HG03103 (cell line): Measurements from ENCODE around the gene KEAP1.

Experiments
- ATAC-seq: cut with Tn5 transposase; IDR thresholded peaks from one replicate; pipeline ENCODE4 v1.9.1; 2021; ENCODE audit warnings: low read depth; ENCODE audit not compliant: unreplicated experiment

The KEAP1 gene

DNA sequence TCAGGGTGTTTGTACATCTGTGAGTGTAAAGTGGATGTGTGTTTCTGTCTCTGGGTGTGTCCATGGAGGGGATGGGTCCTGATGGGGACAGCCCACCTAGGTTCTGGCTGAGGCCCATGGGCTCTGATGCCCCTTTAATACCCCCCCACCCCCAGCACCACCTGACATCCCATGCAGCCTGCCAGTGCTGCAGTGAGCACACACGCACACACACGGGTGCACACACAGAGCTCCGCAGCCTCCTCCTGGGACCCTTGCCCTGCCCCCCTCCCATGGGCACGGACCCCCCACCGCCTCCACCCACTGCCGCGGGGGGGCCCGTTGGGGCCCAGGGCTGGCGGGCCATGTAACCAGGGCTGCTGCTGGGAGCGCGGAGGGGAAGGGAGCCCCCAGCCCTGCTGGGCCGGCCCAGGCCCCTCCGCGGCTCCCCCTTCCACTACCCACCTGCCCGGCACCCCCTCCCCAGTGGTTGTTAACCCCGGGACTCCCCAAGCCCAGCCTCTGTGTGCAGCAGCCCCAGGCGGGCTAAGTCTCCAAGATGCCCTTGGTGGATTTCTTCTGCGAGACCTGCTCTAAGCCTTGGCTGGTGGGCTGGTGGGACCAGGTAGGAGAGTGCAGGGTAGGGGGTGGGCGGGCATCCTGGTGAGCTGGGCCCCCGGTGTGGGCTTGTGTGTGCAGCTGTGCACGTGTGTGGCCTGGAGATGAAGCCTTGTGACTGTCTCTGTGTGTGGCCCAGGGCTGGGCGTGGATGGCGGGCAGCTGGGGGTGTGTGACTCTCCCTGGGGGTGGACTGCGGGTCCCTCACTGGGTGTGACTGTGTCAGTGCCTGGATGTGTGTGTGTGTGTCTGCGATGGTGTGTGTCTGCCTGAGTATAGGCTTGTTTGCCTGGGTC is 50.2 kb downstream of the KEAP1 start:
- ATAC-seq, result no peak

DNA sequence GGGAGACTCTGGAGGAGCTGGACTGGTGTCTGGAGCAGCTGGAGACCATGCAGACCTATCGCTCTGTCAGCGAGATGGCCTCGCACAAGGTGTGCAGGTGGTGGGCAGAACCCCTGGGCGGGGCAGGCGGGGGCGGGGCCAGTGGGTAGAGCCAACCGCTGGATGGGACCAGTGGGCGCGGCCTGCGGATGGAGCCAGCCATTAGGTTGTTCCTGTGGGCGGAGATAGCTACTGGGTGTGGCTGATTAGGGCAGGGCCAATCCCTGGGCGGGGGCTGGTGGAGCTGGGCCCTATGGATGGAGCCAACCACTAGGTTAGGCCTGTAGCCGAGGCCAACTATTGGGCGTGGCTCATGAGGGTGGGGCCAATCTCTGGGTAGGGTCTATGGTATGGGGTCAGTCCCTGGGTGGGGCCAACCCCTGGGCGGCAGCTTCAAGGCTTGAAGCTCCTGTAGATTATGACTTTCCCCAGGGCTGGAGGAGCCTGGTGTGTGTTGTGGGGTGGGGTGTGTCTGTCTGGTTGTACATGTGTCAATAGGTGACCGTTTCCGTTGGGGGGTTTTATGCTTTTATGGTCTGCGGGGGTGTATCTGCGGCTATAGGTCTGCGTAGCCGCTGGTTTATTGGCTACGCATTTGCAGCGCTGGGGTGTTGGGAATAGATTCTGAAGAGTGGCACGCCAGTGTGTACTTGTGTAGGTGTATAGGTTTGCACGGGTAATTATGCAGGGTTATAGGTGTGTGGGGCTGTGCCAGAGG is 52.1 kb downstream of the KEAP1 start:
- ATAC-seq, result no peak

DNA sequence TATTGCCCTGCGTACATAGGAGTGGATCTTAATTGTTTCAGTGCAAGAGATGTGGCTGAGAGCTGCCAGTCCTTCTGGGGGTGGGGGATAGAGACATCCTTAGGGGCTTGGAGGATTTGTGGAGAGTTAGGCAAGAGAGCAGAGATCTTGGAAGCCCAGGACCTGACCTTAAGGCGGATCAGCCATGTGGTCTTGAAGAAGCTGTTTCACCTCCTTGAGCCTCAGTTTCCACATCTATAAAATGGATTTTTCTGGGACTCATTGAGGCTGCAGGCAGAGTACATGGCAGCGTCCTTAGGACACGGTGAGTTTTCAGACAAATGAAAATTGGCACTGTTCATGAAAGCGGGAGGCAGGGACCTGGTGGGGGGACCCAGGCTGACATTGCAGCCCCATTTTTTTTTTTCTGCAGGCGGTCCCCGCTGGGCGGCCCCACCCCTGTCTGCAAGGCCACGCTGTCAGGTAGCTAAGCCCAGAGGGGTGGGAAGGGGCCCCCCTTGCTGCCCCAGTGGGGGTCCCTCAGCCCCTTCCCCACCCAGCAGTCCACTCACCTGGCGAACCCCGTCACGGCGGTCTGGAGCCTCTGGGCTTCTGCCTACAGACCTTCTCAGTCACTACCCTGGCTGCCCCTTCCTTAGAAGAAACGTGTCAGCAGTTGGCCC is 52.8 kb downstream of the KEAP1 start:
- no peak for ATAC-seq

GRCh38 chr19:10449037-10449436 is 54.1 kb downstream of the KEAP1 start:
- no peak for ATAC-seq

DNA sequence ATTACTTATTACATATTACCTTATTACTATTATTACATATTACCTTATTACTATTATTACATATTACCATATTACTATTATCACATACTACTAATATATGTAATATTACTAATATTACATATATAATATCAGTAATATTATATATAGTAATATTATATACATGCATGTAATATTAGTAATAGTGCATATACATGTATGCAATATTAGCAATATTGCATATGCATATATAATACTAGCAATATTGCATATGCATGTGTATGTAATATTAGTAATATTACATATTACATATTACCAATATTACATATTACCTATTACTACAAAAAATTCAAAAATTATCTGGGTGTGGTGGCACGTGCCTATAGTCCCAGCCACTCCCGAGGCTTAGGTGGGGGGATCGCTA is 60.5 kb downstream of the KEAP1 start:
- no peak for ATAC-seq

DNA sequence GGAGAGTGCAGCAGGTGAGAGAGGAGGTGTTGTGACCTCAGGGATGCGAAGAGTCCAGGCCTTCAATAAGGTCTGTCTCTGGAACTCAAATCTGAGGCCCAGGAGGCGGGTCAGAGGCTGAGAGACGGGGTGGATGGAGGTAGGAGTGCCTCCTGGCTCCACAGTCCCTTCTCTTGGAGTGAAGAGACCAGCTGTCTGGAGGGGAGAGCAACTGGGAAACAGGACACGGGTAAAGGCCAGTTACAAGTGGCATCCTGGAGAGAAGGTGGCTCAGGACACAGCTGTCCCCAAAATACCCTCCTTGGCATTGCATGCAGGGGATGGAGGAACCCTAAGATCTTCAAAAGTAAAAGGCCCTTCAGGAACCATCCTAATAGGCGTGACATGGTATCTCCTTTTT is 63.6 kb downstream of the KEAP1 start:
- no peak for ATAC-seq
